GM18951 (cell line): ENCODE results near the gene OR51M1.
"Not testable (repeated sequence)": the region's sequence is repeated elsewhere in the genome, so short reads cannot be mapped to it uniquely, and the experiment has no call there.

Experiments used
- POLR2A ChIP-seq: IDR thresholded peaks from 4 replicates; pipeline ENCODE4 v1.6.1; 2011; ENCODE audit warnings: mild to moderate bottlenecking; ENCODE audit not compliant: insufficient read length, insufficient read depth; ENCODE audit errors: extremely low read depth
- in situ Hi-C: fragments of 300-500 bp; cut with MboI; formaldehyde crosslinking; loops from one replicate; pipeline ENCODE4 v1.12.0; 2022; ENCODE audit warnings: low sequenced_read_pairs, mixed read lengths, inconsistent platforms; ENCODE audit not compliant: unreplicated experiment

The OR51M1 gene, protein sequence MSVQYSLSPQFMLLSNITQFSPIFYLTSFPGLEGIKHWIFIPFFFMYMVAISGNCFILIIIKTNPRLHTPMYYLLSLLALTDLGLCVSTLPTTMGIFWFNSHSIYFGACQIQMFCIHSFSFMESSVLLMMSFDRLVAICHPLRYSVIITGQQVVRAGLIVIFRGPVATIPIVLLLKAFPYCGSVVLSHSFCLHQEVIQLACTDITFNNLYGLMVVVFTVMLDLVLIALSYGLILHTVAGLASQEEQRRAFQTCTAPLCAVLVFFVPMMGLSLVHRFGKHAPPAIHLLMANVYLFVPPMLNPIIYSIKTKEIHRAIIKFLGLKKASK

GRCh38 chr11:5383576-5383975 lies at the start of gene OR51M1:
OR51M1 (plus strand) TSS chr11:5383812; CDS start chr11:5389399, 5,587 bp downstream.
- no peak for TF ChIP-seq POLR2A

GRCh38 chr11:5335170-5335569 lies 48.4 kb upstream of the OR51M1 start:
- TF ChIP-seq POLR2A, result no peak
- in situ Hi-C loops, result no loop called here

More at GRCh38 chr11:5383576-5383975, at the start of gene OR51M1:
- in situ Hi-C loops, result loop anchor here (25.0 kb wide), 1 partner anchor 771 kb away; the partner anchor contains the start of gene TRIM68

GRCh38 chr11:5336331-5336730 lies 47.3 kb upstream of the OR51M1 start:
- no peak for TF ChIP-seq POLR2A
- in situ Hi-C loops, result no loop called here

DNA sequence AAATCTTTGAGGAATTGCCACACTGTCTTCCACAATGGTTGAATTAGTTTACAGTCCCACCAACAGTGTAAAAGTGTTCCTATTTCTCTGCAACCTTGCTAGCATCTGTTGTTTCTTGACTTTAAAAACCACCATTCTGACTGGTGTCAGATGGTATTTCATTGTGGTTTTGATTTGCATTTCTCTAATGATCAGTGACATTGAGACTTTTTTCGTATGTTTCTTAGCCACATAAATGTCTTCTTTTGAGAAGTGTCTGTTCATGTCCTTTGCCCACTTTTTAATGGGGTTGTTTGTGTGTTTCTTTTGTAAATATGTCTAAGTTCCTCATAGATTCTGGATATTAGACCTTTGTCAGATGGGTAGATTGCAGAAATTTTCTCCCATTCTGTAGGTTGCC lies 46.4 kb upstream of the OR51M1 start:
- in situ Hi-C loops, result not testable (repeated sequence)

- in situ Hi-C loops, result no loop called here
- TF ChIP-seq POLR2A, result no peak
These were observed 43.8 kb upstream of the OR51M1 start for GRCh38 chr11:5339771-5340322.

GRCh38 chr11:5343474-5344335 lies 39.9 kb upstream of the OR51M1 start, which contains the start of gene OR51B5:
OR51B5 (minus strand) TSS chr11:5343524; CDS start chr11:5343524, 0 bp downstream.
- in situ Hi-C loops, result no loop called here
- TF ChIP-seq POLR2A, result no peak

DNA sequence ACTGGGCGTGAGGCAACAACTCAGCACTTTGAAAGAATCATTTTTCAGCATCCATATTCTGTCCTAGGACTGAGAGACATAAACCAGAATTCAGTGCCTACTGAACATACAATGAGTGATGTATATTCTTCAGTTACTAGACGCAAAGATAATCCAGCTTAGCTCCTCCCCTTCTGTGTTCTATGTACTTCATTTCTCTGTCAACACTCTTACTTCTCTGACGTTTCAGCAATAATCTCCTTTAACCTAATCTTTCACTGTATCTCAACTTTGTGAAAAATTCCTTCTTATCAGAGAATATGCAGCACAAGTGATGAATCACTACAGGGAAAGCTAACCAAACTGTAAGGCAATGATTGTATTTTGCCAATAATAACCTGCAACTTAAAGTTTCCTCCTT lies 37.8 kb upstream of the OR51M1 start:
- no peak for TF ChIP-seq POLR2A
- in situ Hi-C loops, result no loop called here

GRCh38 chr11:5348551-5349194 lies 34.9 kb upstream of the OR51M1 start:
- in situ Hi-C loops, result no loop called here

DNA sequence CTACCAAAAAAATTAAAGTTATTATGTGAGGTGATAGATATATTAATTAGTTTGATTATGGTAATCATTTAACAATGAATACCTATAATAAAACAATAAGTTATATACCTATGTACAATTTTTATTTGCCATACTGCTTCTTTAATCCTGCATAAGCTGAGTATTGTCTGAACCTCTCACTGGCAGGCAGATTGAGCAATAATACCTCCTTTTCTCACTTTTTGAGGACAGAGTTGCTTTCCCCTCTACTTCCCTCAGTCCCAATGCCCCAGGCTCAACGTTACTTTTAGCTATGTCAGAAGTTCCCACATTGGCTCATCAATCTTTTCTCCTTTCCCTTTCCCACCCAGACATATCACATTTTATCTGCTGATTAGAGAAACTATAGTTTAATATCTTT lies 34.1 kb upstream of the OR51M1 start:
- TF ChIP-seq POLR2A, result no peak
- in situ Hi-C loops, result no loop called here

More at GRCh38 chr11:5348551-5349194, 34.9 kb upstream of the OR51M1 start:
- no peak for TF ChIP-seq POLR2A

GRCh38 chr11:5351208-5351607 lies 32.4 kb upstream of the OR51M1 start, which contains the start of gene OR51B6:
OR51B6 (plus strand) TSS chr11:5351508; CDS start chr11:5351508, 0 bp downstream.
- TF ChIP-seq POLR2A, result no peak
- in situ Hi-C loops, result no loop called here

- in situ Hi-C loops, result not testable (repeated sequence)
These were observed 27.6 kb upstream of the OR51M1 start for GRCh38 chr11:5356031-5356430.

- no peak for TF ChIP-seq POLR2A
- in situ Hi-C loops, result loop anchor here (10.0 kb wide), 1 partner anchor 157 kb away; the partner anchor contains the start of gene OR51V1
These were observed 21.5 kb upstream of the OR51M1 start for GRCh38 chr11:5362017-5362625.
